H9 (cell line): Measurements from ENCODE around the gene IPO9. TPM values are rescaled to one million over a fixed set of nuclear protein-coding genes. Genes with fewer than 3 reads are reported as not detected.

Source experiments
- DNase-seq: peaks from one replicate; pipeline ENCODE4 v3.0.0-alpha.2; 2017
- H2AFZ ChIP-seq: one replicate; pipeline ENCODE4 v1.6.1; 2013; ENCODE audit warnings: mild to moderate bottlenecking, low read length, control low read depth, moderate library complexity
- H2AK5ac ChIP-seq: 2 replicates; pipeline ENCODE4 v1.6.1; 2013; ENCODE audit warnings: low read length, control low read depth, mixed read lengths; ENCODE audit not compliant: insufficient read length
- H2BK120ac ChIP-seq: one replicate; pipeline ENCODE4 v1.6.1; 2013; ENCODE audit warnings: low read depth, mild to moderate bottlenecking, low read length, control low read depth, inconsistent platforms; ENCODE audit not compliant: poor library complexity, severe bottlenecking
- H2BK12ac ChIP-seq: 2 replicates; pipeline ENCODE4 v1.6.1; 2013; ENCODE audit warnings: low read length, control low read depth, mixed read lengths, low read depth; ENCODE audit not compliant: insufficient read length
- H2BK15ac ChIP-seq: 2 replicates; pipeline ENCODE4 v1.6.1; 2013; ENCODE audit warnings: low read depth, low read length, control low read depth
- H2BK20ac ChIP-seq: one replicate; pipeline ENCODE4 v1.6.1; 2013; ENCODE audit warnings: low read depth, mild to moderate bottlenecking, low read length, control low read depth, inconsistent platforms; ENCODE audit not compliant: poor library complexity, severe bottlenecking
- H2BK5ac ChIP-seq: 2 replicates; pipeline ENCODE4 v1.6.1; 2013; ENCODE audit warnings: low read length, control low read depth, mixed read lengths; ENCODE audit not compliant: insufficient read length
- H3K14ac ChIP-seq: 2 replicates; pipeline ENCODE4 v1.6.1; 2013; ENCODE audit warnings: low read length, control low read depth; ENCODE audit not compliant: insufficient read depth
- H3K18ac ChIP-seq: 2 replicates; pipeline ENCODE4 v1.6.1; 2013; ENCODE audit warnings: low read depth, mild to moderate bottlenecking, mixed read lengths, low read length, control low read depth; ENCODE audit not compliant: insufficient read length
- H3K23ac ChIP-seq: 2 replicates; pipeline ENCODE4 v1.6.1; 2013; ENCODE audit warnings: low read length, control low read depth, mixed read lengths, low read depth; ENCODE audit not compliant: insufficient read length
- H3K23me2 ChIP-seq: 2 replicates; pipeline ENCODE4 v1.6.1; 2013; ENCODE audit warnings: low read depth, mild to moderate bottlenecking, mixed read lengths, low read length, control low read depth; ENCODE audit not compliant: insufficient read length, poor library complexity, severe bottlenecking
- H3K27ac ChIP-seq: 2 replicates; pipeline ENCODE4 v1.5.1; 2013; ENCODE audit warnings: low read length, control low read depth, mixed read lengths, low read depth; ENCODE audit not compliant: insufficient read length
- H3K27me3 ChIP-seq: 2 replicates; pipeline ENCODE4 v1.6.1; 2013; ENCODE audit warnings: low read length, control low read depth, inconsistent platforms; ENCODE audit not compliant: insufficient read depth
- H3K4ac ChIP-seq: 2 replicates; pipeline ENCODE4 v1.6.1; 2013; ENCODE audit warnings: low read depth, mild to moderate bottlenecking, control low read depth, inconsistent platforms, low read length, moderate library complexity
- H3K4me1 ChIP-seq: 2 replicates; pipeline ENCODE4 v1.6.1; 2013; ENCODE audit warnings: low read length, control low read depth, inconsistent platforms; ENCODE audit not compliant: insufficient read depth
- H3K4me2 ChIP-seq: 2 replicates; pipeline ENCODE4 v1.6.1; 2013; ENCODE audit warnings: low read length, control low read depth, mixed read lengths; ENCODE audit not compliant: insufficient read length, insufficient read depth
- H3K56ac ChIP-seq: 2 replicates; pipeline ENCODE4 v1.6.1; 2013; ENCODE audit warnings: low read depth, mild to moderate bottlenecking, mixed read lengths, low read length, control low read depth; ENCODE audit not compliant: insufficient read length
- H3K79me1 ChIP-seq: 2 replicates; pipeline ENCODE4 v1.6.1; 2013; ENCODE audit warnings: low read depth, mild to moderate bottlenecking, moderate library complexity, low read length, control low read depth, inconsistent platforms; ENCODE audit not compliant: insufficient read depth, poor library complexity, severe bottlenecking
- H3K79me2 ChIP-seq: 2 replicates; pipeline ENCODE4 v1.6.1; 2013; ENCODE audit warnings: low read length, control low read depth, inconsistent platforms; ENCODE audit not compliant: insufficient read depth
- H3K9ac ChIP-seq: 2 replicates; pipeline ENCODE4 v1.6.1; 2013; ENCODE audit warnings: low read length, control low read depth, mixed read lengths; ENCODE audit not compliant: insufficient read length; ENCODE audit errors: extremely low read depth
- H3K9me3 ChIP-seq: one replicate; pipeline ENCODE4 v1.6.1; 2013; ENCODE audit warnings: low read depth, low read length, inconsistent platforms; ENCODE audit not compliant: control insufficient read depth
- H3T11ph ChIP-seq: one replicate; pipeline ENCODE4 v1.6.1; 2013; ENCODE audit warnings: mild to moderate bottlenecking, low read length, control low read depth, inconsistent platforms
- H4K20me1 ChIP-seq: one replicate; pipeline ENCODE4 v1.6.1; 2013; ENCODE audit not compliant: control insufficient read depth, insufficient read length, insufficient read depth
- H4K5ac ChIP-seq: 2 replicates; pipeline ENCODE4 v1.6.1; 2013; ENCODE audit warnings: low read depth, mild to moderate bottlenecking, mixed read lengths, low read length, control low read depth; ENCODE audit not compliant: insufficient read length
- H4K8ac ChIP-seq: replicated peaks from 2 replicates; pipeline ENCODE4 v1.6.1; 2013; ENCODE audit warnings: low read length, control low read depth, mixed read lengths, low read depth; ENCODE audit not compliant: insufficient read length
- H4K91ac ChIP-seq: 2 replicates; pipeline ENCODE4 v1.6.1; 2013; ENCODE audit warnings: low read depth, mild to moderate bottlenecking, moderate library complexity, mixed read lengths, low read length, control low read depth; ENCODE audit not compliant: insufficient read length
- H3K27ac Mint-ChIP-seq, 3 experiments: 2 replicates in 2 of 3; 3 replicates in 1 of 3; pipeline ENCODE4 v1.8.0; 2020 to 2021; ENCODE audit warnings: mixed read lengths in 3 of 3, mild to moderate bottlenecking in 1 of 3, moderate library complexity in 1 of 3
- H3K27me3 Mint-ChIP-seq: 2 replicates; pipeline ENCODE4 v1.8.0; 2021; ENCODE audit warnings: low read depth, mild to moderate bottlenecking, moderate library complexity, mixed read lengths
- H3K36me3 Mint-ChIP-seq, 3 experiments: 2 replicates in 2 of 3; 3 replicates in 1 of 3; pipeline ENCODE4 v1.8.0; 2020 to 2021; ENCODE audit warnings: low read depth in 3 of 3, mixed read lengths in 3 of 3; ENCODE audit not compliant: insufficient read depth in 1 of 3
- H3K4me1 Mint-ChIP-seq, 2 experiments: 2 replicates each; pipeline ENCODE4 v1.8.0; 2020; ENCODE audit warnings: mixed read lengths in 2 of 2
- H3K4me3 Mint-ChIP-seq, 2 experiments: 2 replicates in 1 of 2; 3 replicates in 1 of 2; pipeline ENCODE4 v1.8.0; 2020 to 2021; ENCODE audit warnings: mild to moderate bottlenecking in 2 of 2, mixed read lengths in 2 of 2, moderate library complexity in 1 of 2
- H3K9me3 Mint-ChIP-seq, 2 experiments: 2 replicates in 1 of 2; 3 replicates in 1 of 2; pipeline ENCODE4 v1.8.0; 2020; ENCODE audit warnings: mild to moderate bottlenecking in 2 of 2, mixed read lengths in 2 of 2, moderate library complexity in 1 of 2
- CTCF ChIP-seq: fragments of 200-600 bp; sonication (generic); conservative IDR thresholded peaks from 3 replicates; pipeline ENCODE4 v1.8.0; 2021; ENCODE audit warnings: antibody characterized with exemption, mild to moderate bottlenecking
- WGBS: extraction: QIAGEN DNeasy Blood & Tissue Kit; methylation state at CpG from one replicate; pipeline ENCODE4 v1.1.7; 2013; ENCODE audit warnings: missing lambda C conversion rate, low lambda C conversion rate, mixed read lengths; ENCODE audit not compliant: insufficient read length; ENCODE audit errors: extremely low coverage; 5-methylcytosine and 5-hydroxymethylcytosine counted together
- total RNA-seq: library from RNA; stranded (reverse); gene quantifications from 2 replicates; pipeline ENCODE4 v1.2.1, GENCODE V29; 2021

Gene IPO9
- total RNA-seq, 1 experiment from 2014 or later: 104 TPM

- H3K14ac ChIP-seq: no peak overlapping the region
- DNase-seq: no peak
- no peaks in the 10 kb centered on the region for H3K79me2 ChIP-seq
- H3K23me2 ChIP-seq: no peaks in the 10 kb centered on the region
- no CpG with 5 or more reads among the region's 8 CpGs for WGBS
- no peak overlapping the region for H4K8ac ChIP-seq
- H3K4ac ChIP-seq: no peak overlapping the region
- no peak overlapping the region for H2BK5ac ChIP-seq
- H2AFZ ChIP-seq: no peak overlapping the region
- no peaks in the 10 kb centered on the region for H3K79me1 ChIP-seq
- H3K27me3 ChIP-seq: no peaks in the 10 kb centered on the region
- no peaks in the 10 kb centered on the region for H4K20me1 ChIP-seq
- no peak overlapping the region for H3K4me2 ChIP-seq
- no peaks in the 10 kb centered on the region for H3K9me3 Mint-ChIP-seq
- no peak overlapping the region for H3K56ac ChIP-seq
- no peak overlapping the region for H2AK5ac ChIP-seq
- no peak overlapping the region for H2BK12ac ChIP-seq
- no peak overlapping the region; a peak in 2 of 7 replicates for H3K27ac Mint-ChIP-seq
- no peaks in the 10 kb centered on the region for H3K4me1 ChIP-seq
- no peaks in the 10 kb centered on the region for H3K27me3 Mint-ChIP-seq
- no peak overlapping the region for H2BK20ac ChIP-seq
- H3K9me3 ChIP-seq: no peaks in the 10 kb centered on the region
- no peak overlapping the region for H2BK120ac ChIP-seq
- H3K4me1 Mint-ChIP-seq: peaks cover 8% of the 10 kb centered on the region in 2 experiments
- H3K4me3 Mint-ChIP-seq: no peak overlapping the region
- H3K27ac ChIP-seq: no peak overlapping the region
- no peak overlapping the region for H3K23ac ChIP-seq
- H4K5ac ChIP-seq: no peak overlapping the region
- H4K91ac ChIP-seq: no peak overlapping the region
- peaks cover 32 to 65% (median 51%) of the 10 kb centered on the region in 3 experiments for H3K36me3 Mint-ChIP-seq
- H3K18ac ChIP-seq: no peak overlapping the region
- no peak overlapping the region for H3K9ac ChIP-seq
- no peak overlapping the region for H3T11ph ChIP-seq
- H2BK15ac ChIP-seq: no peak overlapping the region
- peak; percentile 46; the same call in 2 of the 3 replicates for TF ChIP-seq CTCF
Observed at GRCh38 chr1:201876148-201876818, 47.3 kb downstream of the IPO9 start.
